ENCODE data around the gene FLT3LG. TPM values are rescaled to one million over a fixed set of nuclear protein-coding genes. Genes with fewer than 3 reads are reported as not detected.

The FLT3LG gene
- total RNA-seq, 4 donors from 2014 or later: 2.8 to 7.3 (median 6.3) TPM

GRCh38 chr19:49497789-49498103 is 23.7 kb downstream of the FLT3LG start:
- TF ChIP-seq POLR2A (IDR thresholded peaks at IDR 0.05) (no peak), CTCF (IDR thresholded peaks at IDR 0.05) (no peak)
- Histone ChIP-seq H3K36me3 (peaks cover 33 to 34% of the 10 kb centered on the region in 2 donors), H3K4me1 (peaks cover 16 to 35% of the 10 kb centered on the region in 2 donors), H3K27me3 (no peaks in the 10 kb centered on the region), H3K4me3 (replicated peaks in 1 of 3) (peak overlapping the region in 1 of 3 donors; percentile 79), H3K9me3 (no peaks in the 10 kb centered on the region), H3K27ac (peak overlapping the region in 2 of 3 donors; percentile 89 to 94)
- 90 to 95% methylated on average over 12 of the region's 12 CpGs for WGBS, 2 donors
- no peak for DNase-seq
- intact Hi-C loops (cut with DNase I): no loop called here

GRCh38 chr19:49498475-49498874 is 24.5 kb downstream of the FLT3LG start:
- WGBS, 2 donors: 81 to 90% methylated on average over 6 to 7 of the region's 7 CpGs
- Histone ChIP-seq H3K27me3 (no peaks in the 10 kb centered on the region), H3K27ac (no peak overlapping the region), H3K4me3 (replicated peaks in 1 of 3) (no peak overlapping the region), H3K36me3 (peaks cover 27 to 29% of the 10 kb centered on the region in 2 donors), H3K4me1 (peaks cover 19 to 35% of the 10 kb centered on the region in 2 donors), H3K9me3 (no peaks in the 10 kb centered on the region)
- intact Hi-C loops (cut with DNase I): no loop called here
- no peak for DNase-seq
- TF ChIP-seq POLR2A (IDR thresholded peaks at IDR 0.05) (no peak), CTCF (IDR thresholded peaks at IDR 0.05) (no peak)

- no peaks in the 10 kb centered on the region for H3K27me3 ChIP-seq
- H3K4me1 ChIP-seq: peaks cover 19 to 35% of the 10 kb centered on the region in 2 donors
- 86 to 90% methylated on average over 14 of the region's 19 CpGs for WGBS, 2 donors
- peaks cover 27 to 29% of the 10 kb centered on the region in 2 donors for H3K36me3 ChIP-seq
- no peaks in the 10 kb centered on the region for H3K9me3 ChIP-seq
- TF ChIP-seq CTCF (IDR thresholded peaks at IDR 0.05): no peak
- TF ChIP-seq POLR2A (IDR thresholded peaks at IDR 0.05): no peak
- no peak overlapping the region for H3K4me3 ChIP-seq (replicated peaks in 1 of 3)
- peak overlapping the region in 1 of 3 donors; percentile 80 for H3K27ac ChIP-seq
- DNase-seq: no peak
- intact Hi-C loops (cut with DNase I): no loop called here
Measured at GRCh38 chr19:49499030-49499670, 25.1 kb downstream of the FLT3LG start.

- 39 to 42% methylated on average over 14 of the region's 14 CpGs for WGBS, 2 donors
- TF ChIP-seq CTCF (IDR thresholded peaks at IDR 0.05): peak; percentile 17 to 76 (median 51)
- no peak for TF ChIP-seq POLR2A (IDR thresholded peaks at IDR 0.05)
- peak; percentile 33 to 47 for DNase-seq
- Histone ChIP-seq H3K36me3 (peaks cover 18 to 20% of the 10 kb centered on the region in 2 donors), H3K4me3 (replicated peaks in 1 of 3) (no peak overlapping the region), H3K4me1 (peaks cover 4 to 18% of the 10 kb centered on the region in 2 donors), H3K27me3 (no peaks in the 10 kb centered on the region), H3K27ac (peak overlapping the region in 1 of 3 donors; percentile 13), H3K9me3 (no peaks in the 10 kb centered on the region)
- intact Hi-C loops (cut with DNase I): loop anchor here (2.0 kb wide), 1 partner anchor 44 kb away; no protein-coding TSS in a partner anchor
Measured at GRCh38 chr19:49502866-49503581, 29.0 kb downstream of the FLT3LG start.

- Histone ChIP-seq H3K27ac (no peak overlapping the region), H3K9me3 (no peaks in the 10 kb centered on the region), H3K36me3 (peaks cover 13 to 15% of the 10 kb centered on the region in 2 donors), H3K4me3 (replicated peaks in 1 of 3) (no peak overlapping the region), H3K27me3 (no peaks in the 10 kb centered on the region), H3K4me1 (peaks cover 4 to 13% of the 10 kb centered on the region in 2 donors)
- no peak for TF ChIP-seq POLR2A (IDR thresholded peaks at IDR 0.05)
- no peak for TF ChIP-seq CTCF (IDR thresholded peaks at IDR 0.05)
- 77 to 81% methylated on average over 9 of the region's 9 CpGs for WGBS, 2 donors
- intact Hi-C loops (cut with DNase I): loop anchor here (2.0 kb wide), 1 partner anchor 43 kb away; no protein-coding TSS in a partner anchor
- no peak for DNase-seq
Measured at GRCh38 chr19:49503582-49503962, 29.6 kb downstream of the FLT3LG start.
